Duodenal mucosa (tissue), 2 donors: Measurements from ENCODE around the gene PGAP3.

ENCODE experiments used
- H3K27ac ChIP-seq: one replicate; pipeline ENCODE4 v1.7.0; 2013; ENCODE audit warnings: low read depth, low read length
- H3K27me3 ChIP-seq, 2 donors: one replicate each; pipeline ENCODE4 v1.7.0; 2013; ENCODE audit warnings: low read length in 2 of 2, control low read depth in 1 of 2; ENCODE audit not compliant: insufficient read depth in 2 of 2, control insufficient read depth in 1 of 2
- H3K36me3 ChIP-seq, 2 donors: one replicate each; pipeline ENCODE4 v1.7.0; 2013; ENCODE audit warnings: low read length in 2 of 2, control low read depth in 1 of 2; ENCODE audit not compliant: insufficient read depth in 2 of 2, control insufficient read depth in 1 of 2
- H3K4me1 ChIP-seq, 2 donors: one replicate each; pipeline ENCODE4 v1.7.0; 2013; ENCODE audit warnings: low read length in 2 of 2, control low read depth in 1 of 2; ENCODE audit not compliant: insufficient read depth in 2 of 2, control insufficient read depth in 1 of 2
- H3K4me3 ChIP-seq, 2 donors: one replicate each; pipeline ENCODE4 v1.7.0; 2013; ENCODE audit warnings: low read length in 2 of 2, low read depth in 1 of 2
- H3K9ac ChIP-seq, 2 donors: one replicate each; pipeline ENCODE4 v1.7.0; 2013; ENCODE audit warnings: low read length in 2 of 2, low read depth in 1 of 2
- H3K9me3 ChIP-seq, 2 donors: one replicate each; pipeline ENCODE4 v1.7.0; 2013; ENCODE audit warnings: low read length in 2 of 2, control low read depth in 1 of 2; ENCODE audit not compliant: control insufficient read depth in 1 of 2

PGAP3 gene

DNA sequence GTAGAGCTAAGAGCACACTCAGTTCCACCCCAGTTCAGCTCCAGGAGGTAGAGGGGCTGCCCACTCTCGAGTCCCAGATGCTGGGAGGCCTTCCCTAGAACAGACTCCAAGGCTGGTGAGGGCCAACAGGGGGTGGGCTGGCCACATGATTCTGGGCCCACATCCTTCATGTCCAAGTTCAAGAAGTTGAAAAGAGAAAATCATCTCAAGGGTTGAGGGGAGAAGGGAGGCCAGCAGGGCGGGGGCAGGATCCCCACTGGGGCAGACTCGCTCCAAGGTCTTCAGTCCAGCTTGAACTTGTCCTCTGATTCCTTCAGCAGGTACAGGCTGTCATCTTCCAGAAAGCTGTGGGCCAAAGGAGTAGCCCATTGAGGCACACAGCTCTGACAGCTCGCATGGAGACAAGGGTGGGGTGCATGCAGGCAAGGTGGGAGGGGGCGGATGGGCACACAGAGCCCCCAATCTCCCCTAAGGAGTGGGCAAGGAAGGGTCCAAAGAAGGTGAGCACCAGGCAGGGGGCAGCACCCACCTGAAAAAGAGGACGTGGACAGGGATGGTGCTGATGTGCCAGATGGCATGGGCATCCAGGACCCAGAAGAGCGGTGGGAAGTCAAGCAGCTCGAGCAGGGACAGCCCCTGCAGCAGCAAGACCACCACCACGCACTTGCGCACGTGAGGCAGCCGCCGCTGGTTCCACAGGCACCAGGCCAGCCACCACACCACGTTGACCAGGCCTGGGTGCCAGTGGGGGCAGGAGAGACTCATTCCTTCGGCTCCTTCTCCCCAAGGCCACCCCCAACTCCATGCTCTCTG lies 15.1 kb downstream of the PGAP3 start:
- Histone ChIP-seq H3K9me3 (no peaks in the 10 kb centered on the region), H3K27me3 (peaks cover 7 to 15% of the 10 kb centered on the region in 2 donors), H3K9ac (no peak overlapping the region), H3K36me3 (no peaks in the 10 kb centered on the region), H3K27ac (no peak overlapping the region), H3K4me1 (peaks cover 50 to 59% of the 10 kb centered on the region in 2 donors), H3K4me3 (no peak overlapping the region)

GRCh38 chr17:39671651-39672521 lies 16.0 kb downstream of the PGAP3 start:
- peak overlapping the region; percentile 20 to 43 for H3K9ac ChIP-seq

DNA sequence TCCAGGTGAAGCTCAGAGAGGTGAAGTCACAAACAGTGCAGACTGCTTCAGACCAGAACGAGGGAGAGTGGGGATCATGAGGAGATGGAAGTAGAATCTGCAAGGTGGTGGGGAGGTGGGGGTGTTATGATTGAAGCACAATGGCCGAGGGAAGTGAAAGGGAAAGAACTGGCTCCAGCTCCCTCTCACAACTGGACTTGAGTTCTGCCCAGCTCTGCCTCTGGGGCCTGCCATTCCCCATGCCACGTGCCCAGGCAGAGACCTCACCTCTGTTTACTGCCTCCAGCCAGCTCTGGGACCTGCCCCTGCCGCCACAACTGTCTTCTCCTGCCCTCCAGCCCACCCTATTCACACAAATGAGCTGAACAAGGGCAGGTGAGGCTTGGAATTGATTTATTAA lies 17.1 kb downstream of the PGAP3 start:
- Histone ChIP-seq H3K36me3 (no peaks in the 10 kb centered on the region), H3K27ac (no peak overlapping the region), H3K4me1 (peaks cover 38 to 46% of the 10 kb centered on the region in 2 donors), H3K27me3 (peaks cover 18 to 33% of the 10 kb centered on the region in 2 donors), H3K9ac (no peak overlapping the region), H3K4me3 (no peak overlapping the region), H3K9me3 (no peaks in the 10 kb centered on the region)

More at GRCh38 chr17:39671651-39672521, 16.0 kb downstream of the PGAP3 start:
- peaks cover 45 to 56% of the 10 kb centered on the region in 2 donors for H3K4me1 ChIP-seq
- H3K4me3 ChIP-seq, result peak overlapping the region in 1 of 2 donors; percentile 16
- peak overlapping the region; percentile 81 for H3K27ac ChIP-seq
- H3K9me3 ChIP-seq, result no peaks in the 10 kb centered on the region
- peaks cover 9 to 21% of the 10 kb centered on the region in 2 donors for H3K27me3 ChIP-seq
- H3K36me3 ChIP-seq, result no peaks in the 10 kb centered on the region

GRCh38 chr17:39669897-39670735 lies 17.7 kb downstream of the PGAP3 start:
- no peak overlapping the region for H3K9ac ChIP-seq
- peaks cover 32 to 40% of the 10 kb centered on the region in 2 donors for H3K4me1 ChIP-seq
- H3K36me3 ChIP-seq, result no peaks in the 10 kb centered on the region
- H3K4me3 ChIP-seq, result no peak overlapping the region
- no peaks in the 10 kb centered on the region for H3K9me3 ChIP-seq
- no peak overlapping the region for H3K27ac ChIP-seq
- H3K27me3 ChIP-seq, result peaks cover 21 to 33% of the 10 kb centered on the region in 2 donors

DNA sequence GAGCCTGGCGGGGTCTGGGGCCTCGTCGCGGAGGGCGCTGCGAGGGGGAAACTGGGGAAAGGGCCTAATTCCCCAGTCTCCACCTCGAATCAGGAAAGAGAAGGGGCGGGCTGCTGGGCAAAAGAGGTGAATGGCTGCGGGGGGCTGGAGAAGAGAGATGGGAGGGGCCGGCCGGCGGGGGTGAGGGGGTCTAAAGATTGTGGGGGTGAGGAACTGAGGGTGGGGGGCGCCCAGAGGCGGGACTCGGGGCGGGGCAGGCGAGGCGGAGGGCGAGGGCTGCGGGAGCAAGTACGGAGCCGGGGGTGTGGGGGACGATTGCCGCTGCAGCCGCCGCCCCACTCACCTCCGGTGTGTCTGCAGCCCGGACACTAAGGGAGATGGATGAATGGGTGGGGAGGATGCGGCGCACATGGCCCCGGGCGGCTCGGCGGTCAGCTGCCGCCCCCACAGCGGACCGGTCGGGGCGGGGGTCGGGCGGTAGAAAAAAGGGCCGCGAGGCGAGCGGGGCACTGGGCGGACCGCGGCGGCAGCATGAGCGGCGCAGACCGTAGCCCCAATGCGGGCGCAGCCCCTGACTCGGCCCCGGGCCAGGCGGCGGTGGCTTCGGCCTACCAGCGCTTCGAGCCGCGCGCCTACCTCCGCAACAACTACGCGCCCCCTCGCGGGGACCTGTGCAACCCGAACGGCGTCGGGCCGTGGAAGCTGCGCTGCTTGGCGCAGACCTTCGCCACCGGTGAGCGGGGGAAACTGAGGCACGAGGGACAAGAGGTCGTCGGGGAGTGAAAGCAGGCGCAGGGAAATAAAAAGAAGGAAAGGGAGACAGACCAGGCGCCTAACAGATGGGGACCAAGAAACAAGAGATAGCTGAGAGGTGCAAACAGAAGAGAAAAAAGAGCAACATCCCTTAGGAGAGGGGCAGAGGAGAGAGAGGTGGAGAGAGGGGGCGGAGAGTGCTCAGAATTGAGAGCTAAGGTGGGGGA lies 19.6 kb downstream of the PGAP3 start, which contains the start of gene PNMT:
Gene PNMT, plus strand, starts transcription at position 509 of the 980 bp plus-strand sequence. Its CDS starts 23 bp downstream, at position 532.
- Histone ChIP-seq H3K4me1 (peaks cover 37 to 41% of the 10 kb centered on the region in 2 donors), H3K9ac (peak within 1 kb of the TSS; percentile 6 to 11), H3K27me3 (peaks cover 21 to 33% of the 10 kb centered on the region in 2 donors), H3K36me3 (no peaks in the 10 kb centered on the region), H3K9me3 (no peaks in the 10 kb centered on the region), H3K27ac (no peak within 1 kb of the TSS), H3K4me3 (peak within 1 kb of the TSS in 1 of 2 donors; percentile 43)

DNA sequence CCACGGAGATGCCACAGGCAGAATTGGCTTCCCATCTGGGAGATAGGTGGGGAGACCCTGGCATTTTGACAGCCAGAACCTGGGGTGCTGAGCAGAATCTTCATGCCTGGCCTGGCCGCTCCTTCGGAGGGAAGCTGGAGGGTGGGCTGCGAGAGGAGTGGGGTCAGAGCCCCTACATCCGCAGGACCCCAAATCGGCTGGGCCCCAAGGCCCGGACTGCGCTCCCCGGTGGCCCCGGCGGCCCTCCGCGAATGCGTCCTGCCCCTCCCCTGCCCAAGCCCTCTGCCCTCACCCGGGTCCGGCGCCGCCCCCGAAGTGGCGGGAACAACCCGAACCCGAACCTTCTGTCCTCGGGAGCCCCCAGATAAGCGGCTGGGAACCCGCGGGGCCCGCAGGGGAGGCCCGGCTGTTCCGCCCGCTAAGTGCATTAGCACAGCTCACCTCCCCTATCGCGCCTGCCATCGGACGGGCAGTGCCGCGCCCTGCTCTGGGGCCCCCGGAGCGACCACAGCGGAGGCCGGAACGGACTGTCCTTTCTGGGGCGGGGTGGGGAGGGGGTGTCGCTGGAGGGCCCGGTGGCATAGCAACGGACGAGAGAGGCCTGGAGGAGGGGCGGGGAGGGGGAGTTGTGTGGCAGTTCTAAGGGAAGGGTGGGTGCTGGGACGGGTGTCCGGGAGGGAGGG lies 20.5 kb downstream of the PGAP3 start:
- Histone ChIP-seq H3K4me1 (peaks cover 43 to 46% of the 10 kb centered on the region in 2 donors), H3K27ac (no peak overlapping the region), H3K27me3 (peaks cover 21 to 33% of the 10 kb centered on the region in 2 donors), H3K9me3 (no peaks in the 10 kb centered on the region), H3K9ac (peak overlapping the region; percentile 6 to 11), H3K36me3 (peaks cover 0 to 6% of the 10 kb centered on the region in 2 donors), H3K4me3 (no peak overlapping the region)

GRCh38 chr17:39666601-39667261 lies 21.1 kb downstream of the PGAP3 start:
- peaks cover under 1 to 10% of the 10 kb centered on the region in 2 donors for H3K36me3 ChIP-seq
- H3K9me3 ChIP-seq, result no peaks in the 10 kb centered on the region
- peaks cover 43% of the 10 kb centered on the region in 2 donors for H3K4me1 ChIP-seq
- H3K27me3 ChIP-seq, result peaks cover 18 to 26% of the 10 kb centered on the region in 2 donors
- H3K4me3 ChIP-seq, result no peak overlapping the region
- H3K9ac ChIP-seq, result peak overlapping the region; percentile 6 to 11
- H3K27ac ChIP-seq, result no peak overlapping the region

DNA sequence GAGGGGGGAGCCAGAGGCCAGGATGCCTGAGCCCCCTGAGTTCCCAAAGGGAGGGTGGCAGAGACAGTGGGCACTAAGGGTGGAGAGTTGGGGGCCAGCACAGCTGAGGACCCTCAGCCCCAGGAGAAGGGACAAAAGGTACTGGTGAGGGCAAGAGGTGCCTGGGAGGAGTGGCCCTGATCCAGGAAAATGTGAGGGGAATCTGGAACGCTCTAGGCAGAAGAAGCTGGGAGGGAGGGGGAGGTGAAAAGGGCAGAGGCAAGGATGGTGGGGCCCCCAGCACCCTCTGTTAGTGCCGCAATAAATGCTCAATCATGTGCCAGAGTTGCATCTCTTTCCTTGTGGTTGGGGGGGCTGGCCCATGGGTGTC lies 21.6 kb downstream of the PGAP3 start:
- H3K9ac ChIP-seq, result no peak overlapping the region
- H3K4me3 ChIP-seq, result no peak overlapping the region
- no peak overlapping the region for H3K27ac ChIP-seq
- H3K27me3 ChIP-seq, result peaks cover 14 to 23% of the 10 kb centered on the region in 2 donors
- no peaks in the 10 kb centered on the region for H3K9me3 ChIP-seq
- peaks cover 38% of the 10 kb centered on the region in 2 donors for H3K4me1 ChIP-seq
- peaks cover 3 to 13% of the 10 kb centered on the region in 2 donors for H3K36me3 ChIP-seq
